ENCODE data around the gene TMEM164.
"Not testable (repeated sequence)": the region's sequence is repeated elsewhere in the genome, so short reads cannot be mapped to it uniquely, and the experiment has no call there.

Gene TMEM164

GRCh38 chrX:110123331-110123782 lies 120.4 kb downstream of the TMEM164 start:
- no peak for DNase-seq (ENCODE audit: extremely low read depth in 1 of 2, low read depth in 1 of 2)

GRCh38 chrX:110125446-110126162 lies 122.7 kb downstream of the TMEM164 start:
- DNase-seq (ENCODE audit: extremely low read depth in 1 of 2, low read depth in 1 of 2): no peak

GRCh38 chrX:110131031-110131430 lies 128.1 kb downstream of the TMEM164 start:
- no peak for DNase-seq (ENCODE audit: extremely low read depth in 1 of 2, low read depth in 1 of 2)

- DNase-seq (ENCODE audit: extremely low read depth in 1 of 2, low read depth in 1 of 2): no peak
Observed at GRCh38 chrX:110132450-110133114, 129.7 kb downstream of the TMEM164 start.

GRCh38 chrX:110133735-110134370 lies 130.9 kb downstream of the TMEM164 start:
- no peak for DNase-seq (ENCODE audit: extremely low read depth in 1 of 2, low read depth in 1 of 2)

- DNase-seq (ENCODE audit: extremely low read depth in 1 of 2, low read depth in 1 of 2): no peak
Observed at GRCh38 chrX:110135618-110136017, 132.7 kb downstream of the TMEM164 start.

GRCh38 chrX:110136136-110136535 lies 133.2 kb downstream of the TMEM164 start:
- no peak for DNase-seq (ENCODE audit: extremely low read depth in 1 of 2, low read depth in 1 of 2)

- DNase-seq (ENCODE audit: extremely low read depth in 1 of 2, low read depth in 1 of 2): no peak
Observed at GRCh38 chrX:110138557-110138956, 135.6 kb downstream of the TMEM164 start.

- DNase-seq (ENCODE audit: extremely low read depth in 1 of 2, low read depth in 1 of 2): no peak
Observed at GRCh38 chrX:110139172-110139571, 136.3 kb downstream of the TMEM164 start.

- DNase-seq (ENCODE audit: extremely low read depth in 1 of 2, low read depth in 1 of 2): no peak
Observed at GRCh38 chrX:110142096-110142495, 139.2 kb downstream of the TMEM164 start.

- DNase-seq (ENCODE audit: extremely low read depth in 1 of 2, low read depth in 1 of 2): no peak
Observed at GRCh38 chrX:110143454-110144210, 140.7 kb downstream of the TMEM164 start.

- DNase-seq (ENCODE audit: extremely low read depth in 1 of 2, low read depth in 1 of 2): no peak
Observed at GRCh38 chrX:110145311-110145710, 142.4 kb downstream of the TMEM164 start.

- no peak for DNase-seq (ENCODE audit: extremely low read depth in 1 of 2, low read depth in 1 of 2)
Observed at GRCh38 chrX:110145854-110146253, 142.9 kb downstream of the TMEM164 start.

- no peak for DNase-seq (ENCODE audit: extremely low read depth in 1 of 2, low read depth in 1 of 2)
Observed at GRCh38 chrX:110146521-110146920, 143.6 kb downstream of the TMEM164 start.

- no peak for DNase-seq (ENCODE audit: extremely low read depth in 1 of 2, low read depth in 1 of 2)
Observed at GRCh38 chrX:110153244-110153643, 150.3 kb downstream of the TMEM164 start.

GRCh38 chrX:110153896-110154295 lies 151.0 kb downstream of the TMEM164 start:
- no peak for DNase-seq (ENCODE audit: extremely low read depth in 1 of 2, low read depth in 1 of 2)

GRCh38 chrX:110154328-110154727 lies 151.4 kb downstream of the TMEM164 start:
- DNase-seq (ENCODE audit: extremely low read depth in 1 of 2, low read depth in 1 of 2): not testable (repeated sequence)

- no peak for DNase-seq (ENCODE audit: extremely low read depth in 1 of 2, low read depth in 1 of 2)
Observed at GRCh38 chrX:110155759-110156158, 152.8 kb downstream of the TMEM164 start.

- DNase-seq (ENCODE audit: extremely low read depth in 1 of 2, low read depth in 1 of 2): no peak
Observed at GRCh38 chrX:110156167-110156754, 153.3 kb downstream of the TMEM164 start.

GRCh38 chrX:110157444-110157843 lies 154.5 kb downstream of the TMEM164 start:
- DNase-seq (ENCODE audit: extremely low read depth in 1 of 2, low read depth in 1 of 2): no peak

GRCh38 chrX:110159235-110159634 lies 156.3 kb downstream of the TMEM164 start:
- DNase-seq (ENCODE audit: extremely low read depth in 1 of 2, low read depth in 1 of 2): no peak

Measured in activated CD8-positive, alpha-beta memory T cell treated with anti-CD3 and anti-CD28 coated beads for 1 hour (primary cell).